Right hindlimb (tissue), 1 donor: ENCODE data around the gene OSBPL6.

Source experiments
- DNase-seq: peaks from one replicate; pipeline ENCODE4 v3.0.0-alpha.2; 2018

Gene OSBPL6

GRCh38 chr2:178277741-178278197 is 83.5 kb downstream of the OSBPL6 start:
- no peak for DNase-seq

- no peak for DNase-seq
Measured at GRCh38 chr2:178279142-178279541, 84.8 kb downstream of the OSBPL6 start.

- no peak for DNase-seq
Measured at GRCh38 chr2:178279636-178280035, 85.3 kb downstream of the OSBPL6 start.

- DNase-seq: no peak
Measured at GRCh38 chr2:178280244-178280852, 86.0 kb downstream of the OSBPL6 start.

- DNase-seq: no peak
Measured at GRCh38 chr2:178282075-178282815, 87.9 kb downstream of the OSBPL6 start.

GRCh38 chr2:178283341-178283918 is 89.1 kb downstream of the OSBPL6 start:
- DNase-seq: no peak

GRCh38 chr2:178284613-178285286 is 90.4 kb downstream of the OSBPL6 start:
- no peak for DNase-seq

- DNase-seq: no peak
Measured at GRCh38 chr2:178285287-178285615, 90.9 kb downstream of the OSBPL6 start.

- DNase-seq: no peak
Measured at GRCh38 chr2:178286636-178287035, 92.3 kb downstream of the OSBPL6 start.

GRCh38 chr2:178287652-178288344 is 93.5 kb downstream of the OSBPL6 start:
- DNase-seq: no peak

- no peak for DNase-seq
Measured at GRCh38 chr2:178291703-178292102, 97.4 kb downstream of the OSBPL6 start.

- DNase-seq: no peak
Measured at GRCh38 chr2:178292586-178292985, 98.3 kb downstream of the OSBPL6 start.

GRCh38 chr2:178295115-178295514 is 100.8 kb downstream of the OSBPL6 start:
- no peak for DNase-seq

GRCh38 chr2:178295906-178296305 is 101.6 kb downstream of the OSBPL6 start:
- DNase-seq: no peak

GRCh38 chr2:178296394-178297090 is 102.2 kb downstream of the OSBPL6 start:
- DNase-seq: no peak

GRCh38 chr2:178297091-178297411 is 102.7 kb downstream of the OSBPL6 start:
- DNase-seq: no peak

- DNase-seq: no peak
Measured at GRCh38 chr2:178298785-178299212, 104.5 kb downstream of the OSBPL6 start.

- no peak for DNase-seq
Measured at GRCh38 chr2:178301649-178302238, 107.4 kb downstream of the OSBPL6 start.

- no peak for DNase-seq
Measured at GRCh38 chr2:178304333-178304732, 110.0 kb downstream of the OSBPL6 start.

- DNase-seq: peak; percentile 29
Measured at GRCh38 chr2:178306352-178307073, 112.2 kb downstream of the OSBPL6 start.

GRCh38 chr2:178307650-178308049 is 113.3 kb downstream of the OSBPL6 start:
- no peak for DNase-seq
